Kidney (tissue), 14 donors: Measurements from ENCODE around the gene POLR1E. TPM values are rescaled to one million over a fixed set of nuclear protein-coding genes. Genes with fewer than 3 reads are reported as not detected.

Experiments
- DNase-seq, 5 donors: peaks; one replicate each; pipeline ENCODE4 v3.0.0-alpha.2; 2013 to 2020
- FAIRE-seq: peaks from 2 replicates; lab custom pipeline; 2012; peaks lifted over from hg19 to GRCh38; lab: Jason Lieb, UNC
- H3K27ac ChIP-seq, 2 donors: one replicate each; pipeline ENCODE4 v1.7.0; 2013; ENCODE audit warnings: low read depth in 2 of 2, low read length in 2 of 2, inconsistent platforms in 1 of 2
- H3K27me3 ChIP-seq: one replicate; pipeline ENCODE4 v1.7.1; 2013; ENCODE audit warnings: low read length, inconsistent platforms; ENCODE audit not compliant: control insufficient read depth, insufficient read depth
- H3K36me3 ChIP-seq, 3 donors: one replicate each; pipeline versions ENCODE4 v1.7.0 to v1.7.1; 2013; ENCODE audit warnings: low read length in 3 of 3, control low read depth in 1 of 3, inconsistent platforms in 1 of 3; ENCODE audit not compliant: insufficient read depth in 3 of 3, control insufficient read depth in 2 of 3
- H3K4me1 ChIP-seq, 3 donors: one replicate each; pipeline versions ENCODE4 v1.7.0 to v1.7.1; 2013; ENCODE audit warnings: low read length in 3 of 3, inconsistent platforms in 1 of 3, low read depth in 1 of 3; ENCODE audit not compliant: control insufficient read depth in 2 of 3, insufficient read depth in 2 of 3
- H3K4me3 ChIP-seq, 3 donors: one replicate each; pipeline versions ENCODE4 v1.7.0 to v1.8.1; 2013; ENCODE audit warnings: low read length in 3 of 3, control low read depth in 1 of 3, inconsistent platforms in 1 of 3
- H3K9ac ChIP-seq, 3 donors: one replicate each; pipeline versions ENCODE4 v1.7.0 to v1.7.1; 2013; ENCODE audit warnings: low read length in 3 of 3, control low read depth in 1 of 3, inconsistent platforms in 1 of 3
- H3K9me3 ChIP-seq, 3 donors: one replicate each; pipeline versions ENCODE4 v1.7.0 to v1.7.1; 2013; ENCODE audit warnings: low read length in 3 of 3, control low read depth in 1 of 3, inconsistent platforms in 1 of 3; ENCODE audit not compliant: control insufficient read depth in 2 of 3, insufficient read depth in 1 of 3
- intact Hi-C: fragments of 100-400 bp; cut with DNase I; formaldehyde crosslinking; loops from one replicate; pipeline ENCODE4 v1.11.1; 2022
- polyA plus RNA-seq: library from polyadenylated mRNA; stranded (reverse); fragments of 350-450 nt; fragmentation: Illumina TruSeq; extraction: RNeasy Lipid Tissue Mini Kit (QIAGEN cat#74804); gene quantifications from one replicate; pipeline ENCODE4 v1.2.3, GENCODE V29; 2014; ENCODE audit warnings: low read depth, low replicate concordance; ENCODE audit not compliant: insufficient read depth
- total RNA-seq: library from RNA; stranded (reverse); fragmentation: NEBNext Ultra II Directional; extraction: Animal tissue kit (Norgen Biotek cat#: 25700); gene quantifications from one replicate; pipeline ENCODE4 v1.2.1, GENCODE V29; 2021
- TF ChIP-seq, protein P1 (sequence below): IDR thresholded peaks from 3 replicates; pipeline ENCODE4 v1.5.1; 2012; ENCODE audit warnings: mild to moderate bottlenecking, moderate library complexity, borderline replicate concordance; ENCODE audit not compliant: insufficient read depth; ENCODE audit errors: extremely low read depth
- donor health status: control.
- donor health status: control.
- donor health status: control.
- donor health status: control.
- donor health status: control.
- donor health status: DM: yes; HTN: yes; CAD: no.
- donor health status: Normal renal cell carcinoma (clear cell type).

POLR1E gene
- total and polyA plus RNA-seq, 2 donors from 2014 or later: 8.2 to 17.2 TPM

DNA sequence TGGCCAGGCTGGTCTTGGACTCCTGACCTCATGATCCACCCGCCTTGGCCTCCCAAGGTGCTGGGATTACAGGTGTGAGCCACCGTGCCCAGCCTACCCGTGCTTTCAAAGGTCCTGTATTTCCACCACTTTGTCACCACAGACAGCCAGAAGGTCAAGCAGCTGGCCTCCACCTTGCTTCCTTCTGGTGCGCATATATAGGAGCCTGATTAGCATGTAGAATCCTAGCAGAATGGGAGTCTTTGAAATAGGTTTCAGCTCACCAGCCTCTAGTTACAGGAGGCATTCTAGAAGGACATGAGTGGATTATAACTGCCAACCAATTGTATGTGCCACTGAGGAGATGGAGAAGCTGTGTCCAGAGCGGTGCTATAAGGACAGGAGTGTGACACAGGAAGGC lies 18.9 kb downstream of the POLR1E start:
- FAIRE-seq: no peak

GRCh38 chr9:37507566-37508134 lies 21.9 kb downstream of the POLR1E start:
- peak in 4 of 5 donors; percentile 15 to 32 (median 28) for DNase-seq
- FAIRE-seq: no peak
- Histone ChIP-seq H3K27ac (no peak overlapping the region), H3K27me3 (no peaks in the 10 kb centered on the region), H3K36me3 (no peaks in the 10 kb centered on the region), H3K4me3 (no peak overlapping the region), H3K9ac (no peak overlapping the region), H3K4me1 (no peaks in the 10 kb centered on the region), H3K9me3 (no peaks in the 10 kb centered on the region)
- TF ChIP-seq, protein P1, sequence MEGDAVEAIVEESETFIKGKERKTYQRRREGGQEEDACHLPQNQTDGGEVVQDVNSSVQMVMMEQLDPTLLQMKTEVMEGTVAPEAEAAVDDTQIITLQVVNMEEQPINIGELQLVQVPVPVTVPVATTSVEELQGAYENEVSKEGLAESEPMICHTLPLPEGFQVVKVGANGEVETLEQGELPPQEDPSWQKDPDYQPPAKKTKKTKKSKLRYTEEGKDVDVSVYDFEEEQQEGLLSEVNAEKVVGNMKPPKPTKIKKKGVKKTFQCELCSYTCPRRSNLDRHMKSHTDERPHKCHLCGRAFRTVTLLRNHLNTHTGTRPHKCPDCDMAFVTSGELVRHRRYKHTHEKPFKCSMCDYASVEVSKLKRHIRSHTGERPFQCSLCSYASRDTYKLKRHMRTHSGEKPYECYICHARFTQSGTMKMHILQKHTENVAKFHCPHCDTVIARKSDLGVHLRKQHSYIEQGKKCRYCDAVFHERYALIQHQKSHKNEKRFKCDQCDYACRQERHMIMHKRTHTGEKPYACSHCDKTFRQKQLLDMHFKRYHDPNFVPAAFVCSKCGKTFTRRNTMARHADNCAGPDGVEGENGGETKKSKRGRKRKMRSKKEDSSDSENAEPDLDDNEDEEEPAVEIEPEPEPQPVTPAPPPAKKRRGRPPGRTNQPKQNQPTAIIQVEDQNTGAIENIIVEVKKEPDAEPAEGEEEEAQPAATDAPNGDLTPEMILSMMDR: no peak
- intact Hi-C loops: no loop called here

More for the DNA sequence above, 18.9 kb downstream of the POLR1E start:
- DNase-seq: no peak
- TF ChIP-seq, protein P1: no peak
- Histone ChIP-seq H3K27ac (no peak overlapping the region), H3K9ac (no peak overlapping the region), H3K36me3 (peaks cover 0 to 16% (median 8%) of the 10 kb centered on the region in 3 donors), H3K9me3 (no peaks in the 10 kb centered on the region), H3K4me1 (no peaks in the 10 kb centered on the region), H3K4me3 (no peak overlapping the region), H3K27me3 (no peaks in the 10 kb centered on the region)
- intact Hi-C loops: no loop called here

GRCh38 chr9:37508135-37508833 lies 22.5 kb downstream of the POLR1E start:
- no peaks in the 10 kb centered on the region for H3K36me3 ChIP-seq
- DNase-seq (peak in 1 of 5 donors; percentile 11), FAIRE-seq (no peak)
- no peak overlapping the region for H3K4me3 ChIP-seq
- H3K27ac ChIP-seq: no peak overlapping the region
- H3K9me3 ChIP-seq: no peaks in the 10 kb centered on the region
- H3K27me3 ChIP-seq: no peaks in the 10 kb centered on the region
- intact Hi-C loops: no loop called here
- H3K9ac ChIP-seq: no peak overlapping the region
- no peaks in the 10 kb centered on the region for H3K4me1 ChIP-seq
- TF ChIP-seq, protein P1: no peak
